ENCODE data around the gene CARD6.
"Not testable (repeated sequence)": the region's sequence is repeated elsewhere in the genome, so short reads cannot be mapped to it uniquely, and the experiment has no call there.

The CARD6 gene

DNA sequence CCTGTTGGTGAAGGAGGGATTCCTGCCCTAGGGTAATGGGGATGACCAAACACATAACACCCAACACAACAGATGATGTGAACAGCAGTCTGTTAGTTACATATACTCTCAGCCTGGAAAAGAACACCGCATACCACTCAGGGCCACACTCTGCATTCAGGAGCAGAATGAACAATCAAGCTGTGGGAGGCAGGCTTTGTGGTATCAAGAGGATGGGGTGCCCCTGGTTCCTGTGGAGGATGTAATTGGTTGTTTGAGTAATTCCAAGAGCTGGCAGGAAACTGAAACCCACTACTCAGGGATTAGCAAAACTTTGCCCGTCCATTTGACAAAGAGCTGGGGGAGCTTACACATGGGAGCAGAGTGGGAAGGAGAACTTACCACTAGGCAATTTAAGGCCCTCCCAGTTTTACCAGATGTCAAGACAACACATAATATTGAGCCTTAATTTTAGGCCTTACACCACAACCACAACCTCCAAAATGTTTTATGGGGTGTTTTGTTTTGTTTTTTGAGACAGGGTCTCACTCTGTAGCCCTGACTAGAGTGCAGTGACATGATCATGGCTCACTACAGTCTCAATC lies 27.4 kb upstream of the CARD6 start:
- no peaks in the 10 kb centered on the region for H3K27me3 ChIP-seq
- no peaks in the 10 kb centered on the region for H3K36me3 ChIP-seq
- TF ChIP-seq, protein P1, sequence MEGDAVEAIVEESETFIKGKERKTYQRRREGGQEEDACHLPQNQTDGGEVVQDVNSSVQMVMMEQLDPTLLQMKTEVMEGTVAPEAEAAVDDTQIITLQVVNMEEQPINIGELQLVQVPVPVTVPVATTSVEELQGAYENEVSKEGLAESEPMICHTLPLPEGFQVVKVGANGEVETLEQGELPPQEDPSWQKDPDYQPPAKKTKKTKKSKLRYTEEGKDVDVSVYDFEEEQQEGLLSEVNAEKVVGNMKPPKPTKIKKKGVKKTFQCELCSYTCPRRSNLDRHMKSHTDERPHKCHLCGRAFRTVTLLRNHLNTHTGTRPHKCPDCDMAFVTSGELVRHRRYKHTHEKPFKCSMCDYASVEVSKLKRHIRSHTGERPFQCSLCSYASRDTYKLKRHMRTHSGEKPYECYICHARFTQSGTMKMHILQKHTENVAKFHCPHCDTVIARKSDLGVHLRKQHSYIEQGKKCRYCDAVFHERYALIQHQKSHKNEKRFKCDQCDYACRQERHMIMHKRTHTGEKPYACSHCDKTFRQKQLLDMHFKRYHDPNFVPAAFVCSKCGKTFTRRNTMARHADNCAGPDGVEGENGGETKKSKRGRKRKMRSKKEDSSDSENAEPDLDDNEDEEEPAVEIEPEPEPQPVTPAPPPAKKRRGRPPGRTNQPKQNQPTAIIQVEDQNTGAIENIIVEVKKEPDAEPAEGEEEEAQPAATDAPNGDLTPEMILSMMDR (IDR thresholded peaks at IDR 0.05) = no peak
- H3K4me1 ChIP-seq (ENCODE audit: control insufficient read depth in 1 of 2, insufficient read depth in 1 of 2, low read depth in 1 of 2, low read length in 1 of 2) = no peaks in the 10 kb centered on the region
- no peak overlapping the region for H3K27ac ChIP-seq
- no peak overlapping the region for H3K4me3 ChIP-seq (ENCODE audit: low read depth in 1 of 2, low read length in 1 of 2)
- H3K9me3 ChIP-seq = no peaks in the 10 kb centered on the region

DNA sequence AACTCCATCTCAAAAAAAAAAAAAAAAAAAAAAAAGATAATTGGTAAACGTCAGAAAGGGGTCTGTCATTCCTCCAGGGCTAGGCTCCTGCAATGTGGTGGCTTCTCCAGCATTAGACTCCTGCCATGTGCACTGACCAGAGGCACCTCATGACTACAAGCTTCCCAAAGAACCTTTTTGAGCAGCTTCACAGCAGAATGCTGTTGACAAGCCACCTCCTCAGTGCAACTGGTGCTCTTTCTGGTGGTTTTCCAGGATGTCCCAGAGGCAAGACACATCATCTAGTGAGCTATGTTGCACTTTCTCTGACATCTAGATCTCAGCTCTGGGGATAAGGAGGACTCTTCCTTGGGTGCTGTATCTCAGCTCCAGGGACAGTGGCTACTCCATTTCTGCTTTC lies 17.7 kb upstream of the CARD6 start:
- H3K27me3 ChIP-seq = no peaks in the 10 kb centered on the region
- peaks cover 0 to 5% of the 10 kb centered on the region in 2 experiments for H3K4me1 ChIP-seq (ENCODE audit: control insufficient read depth in 1 of 2, insufficient read depth in 1 of 2, low read depth in 1 of 2, low read length in 1 of 2)
- TF ChIP-seq, protein P1 (IDR thresholded peaks at IDR 0.05) = no peak
- no peak overlapping the region for H3K27ac ChIP-seq
- H3K36me3 ChIP-seq = peaks cover 29% of the 10 kb centered on the region
- H3K4me3 ChIP-seq (ENCODE audit: low read depth in 1 of 2, low read length in 1 of 2) = no peak overlapping the region
- H3K9me3 ChIP-seq = no peaks in the 10 kb centered on the region

DNA sequence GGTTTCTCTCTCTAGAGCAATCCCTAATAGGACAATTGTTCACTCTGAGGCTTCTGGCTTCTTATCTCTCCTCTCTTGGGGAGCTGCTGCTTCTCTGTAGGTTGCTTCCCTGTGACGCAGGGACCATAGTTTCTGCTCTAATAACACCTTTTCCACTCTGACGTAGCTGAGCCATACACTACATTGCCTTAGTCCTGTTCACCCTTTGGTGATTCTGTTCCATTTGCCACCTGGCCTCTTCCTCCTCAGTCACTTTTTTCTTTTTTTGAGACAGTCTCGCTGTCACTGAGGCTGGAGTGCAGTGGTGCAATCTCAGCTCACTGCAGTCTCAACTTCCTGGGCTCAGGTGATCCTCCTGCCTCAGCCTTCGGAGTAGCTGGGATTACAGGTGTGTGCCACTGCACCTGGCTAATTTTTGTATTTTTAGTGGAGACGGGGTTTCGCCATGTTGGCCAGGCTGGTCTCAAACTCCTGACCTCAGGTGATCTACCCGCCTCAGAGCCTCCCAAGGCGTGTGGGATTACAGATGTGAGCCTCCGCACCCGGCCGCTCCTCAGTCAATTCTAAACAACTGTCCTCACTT lies 15.6 kb upstream of the CARD6 start:
- H3K4me3 ChIP-seq (ENCODE audit: low read depth in 1 of 2, low read length in 1 of 2); H3K4me1 ChIP-seq (ENCODE audit: control insufficient read depth in 1 of 2, insufficient read depth in 1 of 2, low read depth in 1 of 2, low read length in 1 of 2); H3K27me3 ChIP-seq; H3K9me3 ChIP-seq; H3K27ac ChIP-seq: not testable (repeated sequence)
- peaks cover 50% of the 10 kb centered on the region for H3K36me3 ChIP-seq

DNA sequence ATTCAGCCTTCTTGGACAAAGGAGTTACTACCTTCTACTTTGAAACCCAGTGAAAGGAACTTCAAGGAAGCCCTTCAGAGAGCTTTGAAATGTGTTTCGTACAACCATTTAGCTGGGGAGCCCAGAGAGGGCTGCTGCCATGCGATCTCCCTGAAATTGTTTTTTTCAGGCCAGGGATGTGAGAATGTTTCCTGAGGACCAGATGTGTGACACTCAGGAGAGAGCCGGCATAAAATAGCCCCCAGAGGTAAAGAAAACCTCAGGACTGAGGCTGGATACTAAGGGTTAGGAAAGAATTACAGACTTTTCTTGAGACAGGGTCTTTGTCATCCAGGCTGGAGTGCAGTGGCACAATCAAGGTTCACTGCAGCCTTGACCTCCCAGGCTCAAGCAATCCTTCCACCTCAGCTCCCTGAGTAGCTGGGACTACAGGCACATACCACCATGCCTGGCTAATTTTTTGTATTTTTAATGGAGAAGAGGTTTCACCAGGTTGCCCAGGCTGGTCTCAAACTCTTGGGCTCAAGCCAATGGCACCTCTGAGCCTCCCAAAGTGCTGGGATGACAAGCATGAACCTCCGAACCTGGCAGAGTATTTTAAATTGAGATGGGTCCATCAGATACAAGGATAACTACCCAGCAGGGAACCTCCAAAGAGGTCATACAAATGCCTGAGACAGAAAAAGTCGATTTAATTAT lies 14.5 kb upstream of the CARD6 start:
- peaks cover 0 to 5% of the 10 kb centered on the region in 2 experiments for H3K4me1 ChIP-seq (ENCODE audit: control insufficient read depth in 1 of 2, insufficient read depth in 1 of 2, low read depth in 1 of 2, low read length in 1 of 2)
- TF ChIP-seq, protein P1 (IDR thresholded peaks at IDR 0.05) = no peak
- no peaks in the 10 kb centered on the region for H3K9me3 ChIP-seq
- no peak overlapping the region for H3K27ac ChIP-seq
- H3K36me3 ChIP-seq = peaks cover 61% of the 10 kb centered on the region
- H3K27me3 ChIP-seq = no peaks in the 10 kb centered on the region
- H3K4me3 ChIP-seq (ENCODE audit: low read depth in 1 of 2, low read length in 1 of 2) = no peak overlapping the region

DNA sequence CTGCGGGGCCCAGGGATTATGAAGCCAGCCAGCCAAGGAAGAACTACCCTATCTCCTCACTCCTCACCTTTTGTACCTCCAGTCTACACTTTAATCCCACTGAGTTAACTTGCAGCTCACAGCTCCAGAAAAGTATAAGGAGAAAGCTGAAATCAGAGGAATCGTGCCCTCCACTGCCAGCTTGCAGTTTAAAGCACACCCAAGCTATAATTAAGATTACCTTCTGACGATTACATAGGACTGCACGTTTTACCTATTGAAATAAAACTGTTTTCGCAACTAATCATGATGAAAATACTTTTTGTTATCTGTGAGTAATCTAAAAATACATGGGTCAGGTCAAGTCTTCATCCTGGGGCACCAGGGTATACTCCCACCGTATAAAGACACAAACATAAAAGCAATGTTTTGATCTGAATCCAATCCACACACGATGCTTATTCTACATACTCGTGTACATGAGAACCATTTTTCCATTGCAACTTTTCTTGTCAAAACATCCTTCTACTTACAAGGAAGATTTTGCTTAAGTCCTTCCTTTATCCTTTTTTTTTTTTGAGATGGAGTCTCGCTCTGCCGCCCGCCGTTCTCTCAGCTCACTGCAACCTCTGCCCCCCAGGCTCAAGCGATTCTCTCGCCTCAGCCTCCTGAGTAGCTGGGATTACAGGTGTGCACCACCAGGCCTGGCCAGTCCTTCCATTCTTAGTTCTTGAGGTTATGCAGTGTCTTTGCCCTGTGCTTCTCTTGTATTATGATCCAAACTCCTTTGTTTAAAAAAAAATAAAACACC lies 13.8 kb upstream of the CARD6 start:
- no peaks in the 10 kb centered on the region for H3K27me3 ChIP-seq
- no peak overlapping the region for H3K27ac ChIP-seq
- H3K4me3 ChIP-seq (ENCODE audit: low read depth in 1 of 2, low read length in 1 of 2) = no peak overlapping the region
- peaks cover 69% of the 10 kb centered on the region for H3K36me3 ChIP-seq
- TF ChIP-seq, protein P1 (IDR thresholded peaks at IDR 0.05) = no peak
- no peaks in the 10 kb centered on the region for H3K9me3 ChIP-seq
- peaks cover 0 to 5% of the 10 kb centered on the region in 2 experiments for H3K4me1 ChIP-seq (ENCODE audit: control insufficient read depth in 1 of 2, insufficient read depth in 1 of 2, low read depth in 1 of 2, low read length in 1 of 2)

Measured in neutrophil (primary cell).